Measurements from ENCODE around the gene WEE2.
"Not testable (repeated sequence)": the region's sequence is repeated elsewhere in the genome, so short reads cannot be mapped to it uniquely, and the experiment has no call there.

The WEE2 gene

GRCh38 chr7:141708351-141708750, at the start of gene WEE2:
TSS of gene WEE2 (plus strand) at chr7:141708353. CDS start at chr7:141708759, 406 bp downstream.
- no peak for DNase-seq (ENCODE audit: low read depth, low spot score)

- DNase-seq (ENCODE audit: low read depth, low spot score): no peak
These were observed 48.7 kb upstream of the WEE2 start for GRCh38 chr7:141659501-141659900.

GRCh38 chr7:141660259-141660658, 47.9 kb upstream of the WEE2 start:
- DNase-seq (ENCODE audit: low read depth, low spot score): no peak

- no peak for DNase-seq (ENCODE audit: low read depth, low spot score)
These were observed 44.9 kb upstream of the WEE2 start for GRCh38 chr7:141663081-141663849.

- no peak for DNase-seq (ENCODE audit: low read depth, low spot score)
These were observed 43.7 kb upstream of the WEE2 start for GRCh38 chr7:141664450-141664849.

- DNase-seq (ENCODE audit: low read depth, low spot score): no peak
These were observed 42.7 kb upstream of the WEE2 start for GRCh38 chr7:141665208-141666035.

- DNase-seq (ENCODE audit: low read depth, low spot score): no peak
These were observed 42.1 kb upstream of the WEE2 start for GRCh38 chr7:141666071-141666470.

GRCh38 chr7:141668853-141669252, 39.3 kb upstream of the WEE2 start:
- no peak for DNase-seq (ENCODE audit: low read depth, low spot score)

GRCh38 chr7:141671705-141672496, 36.3 kb upstream of the WEE2 start:
- DNase-seq (ENCODE audit: low read depth, low spot score): no peak

- no peak for DNase-seq (ENCODE audit: low read depth, low spot score)
These were observed 34.8 kb upstream of the WEE2 start for GRCh38 chr7:141673346-141673745.

GRCh38 chr7:141674171-141674671, 33.9 kb upstream of the WEE2 start:
- DNase-seq (ENCODE audit: low read depth, low spot score): peak; percentile 27

GRCh38 chr7:141674702-141675101, 33.5 kb upstream of the WEE2 start:
- DNase-seq (ENCODE audit: low read depth, low spot score): peak; percentile 37

GRCh38 chr7:141675436-141676215, 32.5 kb upstream of the WEE2 start:
- DNase-seq (ENCODE audit: low read depth, low spot score): no peak

- DNase-seq (ENCODE audit: low read depth, low spot score): no peak
These were observed 31.5 kb upstream of the WEE2 start for GRCh38 chr7:141676618-141677017.

GRCh38 chr7:141679014-141679413, 29.1 kb upstream of the WEE2 start:
- DNase-seq (ENCODE audit: low read depth, low spot score): no peak

- DNase-seq (ENCODE audit: low read depth, low spot score): no peak
These were observed 22.7 kb upstream of the WEE2 start for GRCh38 chr7:141685285-141686023.

GRCh38 chr7:141686074-141686473, 22.1 kb upstream of the WEE2 start:
- DNase-seq (ENCODE audit: low read depth, low spot score): no peak

- no peak for DNase-seq (ENCODE audit: low read depth, low spot score)
These were observed 21.5 kb upstream of the WEE2 start for GRCh38 chr7:141686670-141687069.

GRCh38 chr7:141688043-141688442, 20.1 kb upstream of the WEE2 start:
- no peak for DNase-seq (ENCODE audit: low read depth, low spot score)

- not testable (repeated sequence) for DNase-seq (ENCODE audit: low read depth, low spot score)
These were observed 18.9 kb upstream of the WEE2 start for GRCh38 chr7:141689072-141689825.

Measured in ELF-1 (cell line).